ENCODE data around the gene ZNF785. TPM values are rescaled to one million over a fixed set of nuclear protein-coding genes. Genes with fewer than 3 reads are reported as not detected.
"Not testable (repeated sequence)": the region's sequence is repeated elsewhere in the genome, so short reads cannot be mapped to it uniquely, and the experiment has no call there.

Gene ZNF785
- polyA plus RNA-seq, 1 donor (not counting 4 experiments of a cell fraction or from before 2014, with no cell fraction given): 3.4 TPM

- no peaks in the 10 kb centered on the region for H3K4me1 ChIP-seq (ENCODE audit: control insufficient read depth, extremely low read depth, insufficient read depth, low read length)
- no peak overlapping the region for H3K4me2 ChIP-seq (ENCODE audit: control insufficient read depth, extremely low read depth, insufficient read depth, low read depth, low read length)
- no peak overlapping the region for H3K27ac ChIP-seq (ENCODE audit: control insufficient read depth, insufficient read depth, low read length)
- H4K20me1 ChIP-seq (ENCODE audit: control insufficient read depth, extremely low read depth, insufficient read depth, low read length): no peaks in the 10 kb centered on the region
- H3K27me3 ChIP-seq (ENCODE audit: control insufficient read depth, extremely low read depth, insufficient read depth, low read length): no peaks in the 10 kb centered on the region
- no peak overlapping the region for H3K4me3 ChIP-seq (ENCODE audit: control insufficient read depth in 2 of 3, extremely low read depth in 1 of 3, insufficient read depth in 2 of 3, low read depth in 1 of 3, low read length in 3 of 3)
- no peaks in the 10 kb centered on the region for H3K36me3 ChIP-seq (ENCODE audit: control insufficient read depth in 2 of 2, extremely low read depth in 1 of 2, insufficient read depth in 2 of 2, low read length in 2 of 2)
- no peak for TF ChIP-seq EZH2 (IDR thresholded peaks at IDR 0.05; ENCODE audit: low read length)
- TF ChIP-seq CTCF (optimal IDR thresholded peaks at IDR 0.05 in 1 of 3, IDR thresholded peaks at IDR 0.05 in 1 of 3, conservative IDR thresholded peaks at IDR 0.05 in 1 of 3; ENCODE audit: extremely low read depth in 1 of 3, insufficient read depth in 2 of 3, low read length in 3 of 3): no peak
- no peak overlapping the region for H3K9ac ChIP-seq (ENCODE audit: control insufficient read depth, extremely low read depth, insufficient read depth, low read length)
- FAIRE-seq (no peak), DNase-seq (ENCODE audit: low read depth, low spot score) (no peak)
- no peaks in the 10 kb centered on the region for H3K9me1 ChIP-seq (ENCODE audit: control insufficient read depth, extremely low read depth, insufficient read depth, low read length)
- dilution Hi-C loops (cut with MboI; ENCODE audit: extremely low pct_ligation_motif_present, low sequenced_read_pairs): no loop called here
- no peak overlapping the region for H2AFZ ChIP-seq (ENCODE audit: control insufficient read depth, low read length)
- no peaks in the 10 kb centered on the region for H3K79me2 ChIP-seq (ENCODE audit: control insufficient read depth, insufficient read depth, low read length)
- no peaks in the 10 kb centered on the region for H3K9me3 ChIP-seq (ENCODE audit: control insufficient read depth, low read depth, low read length)
Measured at GRCh38 chr16:30543067-30543466, 42.4 kb downstream of the ZNF785 start.

DNA sequence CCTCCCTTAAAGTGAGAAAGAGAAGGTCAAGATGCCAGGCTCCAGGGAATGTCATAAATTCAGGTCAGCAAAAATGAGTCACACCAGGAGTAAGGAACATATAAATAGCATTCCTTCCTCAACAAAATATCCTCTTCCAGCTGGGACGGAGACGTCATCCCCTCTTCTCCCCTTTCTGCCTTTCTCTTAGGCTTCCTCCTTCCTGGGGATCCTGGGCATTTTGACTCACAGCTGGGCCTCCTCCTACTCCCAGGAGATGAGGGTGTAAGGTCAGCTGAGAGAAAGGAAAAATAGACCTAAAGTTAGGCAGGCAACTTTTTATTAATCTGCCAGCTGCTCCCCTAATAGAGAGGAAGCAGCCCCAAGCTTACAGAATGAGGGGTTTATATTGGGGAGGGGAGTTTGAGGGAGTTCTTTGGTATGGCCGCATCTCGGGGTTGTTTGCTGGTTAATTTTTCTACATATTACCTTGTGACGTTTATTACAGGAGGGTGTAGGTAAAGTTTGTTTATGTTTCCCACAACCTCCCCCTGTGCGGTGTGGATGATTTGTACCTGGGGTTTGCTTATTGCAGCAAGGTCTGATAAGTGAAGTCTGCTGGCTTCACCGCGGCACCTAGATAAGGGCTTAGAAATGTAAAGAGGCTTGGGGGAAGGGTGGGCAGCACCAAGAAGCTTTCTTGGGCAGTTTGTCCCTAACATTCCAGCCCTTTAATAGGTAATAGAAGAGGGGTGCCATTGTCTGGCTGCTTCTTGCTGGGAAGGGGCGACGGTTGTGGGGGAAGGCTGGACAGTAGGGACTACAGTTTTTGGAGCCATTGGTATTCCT, 43.8 kb downstream of the ZNF785 start:
- no peak for TF ChIP-seq CTCF (optimal IDR thresholded peaks at IDR 0.05 in 1 of 3, IDR thresholded peaks at IDR 0.05 in 1 of 3, conservative IDR thresholded peaks at IDR 0.05 in 1 of 3; ENCODE audit: extremely low read depth in 1 of 3, insufficient read depth in 2 of 3, low read length in 3 of 3)
- no peak for TF ChIP-seq EZH2 (IDR thresholded peaks at IDR 0.05; ENCODE audit: low read length)
- H3K79me2 ChIP-seq (ENCODE audit: control insufficient read depth, insufficient read depth, low read length): no peaks in the 10 kb centered on the region
- no peak overlapping the region for H3K4me3 ChIP-seq (ENCODE audit: control insufficient read depth in 2 of 3, extremely low read depth in 1 of 3, insufficient read depth in 2 of 3, low read depth in 1 of 3, low read length in 3 of 3)
- no peak overlapping the region for H3K4me2 ChIP-seq (ENCODE audit: control insufficient read depth, extremely low read depth, insufficient read depth, low read depth, low read length)
- H3K9me3 ChIP-seq (ENCODE audit: control insufficient read depth, low read depth, low read length): no peaks in the 10 kb centered on the region
- DNase-seq (ENCODE audit: low read depth, low spot score): no peak
- no peaks in the 10 kb centered on the region for H3K27me3 ChIP-seq (ENCODE audit: control insufficient read depth, extremely low read depth, insufficient read depth, low read length)
- dilution Hi-C loops (cut with MboI; ENCODE audit: extremely low pct_ligation_motif_present, low sequenced_read_pairs): no loop called here
- H3K9me1 ChIP-seq (ENCODE audit: control insufficient read depth, extremely low read depth, insufficient read depth, low read length): no peaks in the 10 kb centered on the region
- no peak overlapping the region for H3K27ac ChIP-seq (ENCODE audit: control insufficient read depth, insufficient read depth, low read length)
- no peak overlapping the region for H3K9ac ChIP-seq (ENCODE audit: control insufficient read depth, extremely low read depth, insufficient read depth, low read length)
- no peak overlapping the region for H2AFZ ChIP-seq (ENCODE audit: control insufficient read depth, low read length)
- no peak for FAIRE-seq
- H3K4me1 ChIP-seq (ENCODE audit: control insufficient read depth, extremely low read depth, insufficient read depth, low read length): no peaks in the 10 kb centered on the region
- H3K36me3 ChIP-seq (ENCODE audit: control insufficient read depth in 2 of 2, extremely low read depth in 1 of 2, insufficient read depth in 2 of 2, low read length in 2 of 2): no peaks in the 10 kb centered on the region
- no peaks in the 10 kb centered on the region for H4K20me1 ChIP-seq (ENCODE audit: control insufficient read depth, extremely low read depth, insufficient read depth, low read length)

DNA sequence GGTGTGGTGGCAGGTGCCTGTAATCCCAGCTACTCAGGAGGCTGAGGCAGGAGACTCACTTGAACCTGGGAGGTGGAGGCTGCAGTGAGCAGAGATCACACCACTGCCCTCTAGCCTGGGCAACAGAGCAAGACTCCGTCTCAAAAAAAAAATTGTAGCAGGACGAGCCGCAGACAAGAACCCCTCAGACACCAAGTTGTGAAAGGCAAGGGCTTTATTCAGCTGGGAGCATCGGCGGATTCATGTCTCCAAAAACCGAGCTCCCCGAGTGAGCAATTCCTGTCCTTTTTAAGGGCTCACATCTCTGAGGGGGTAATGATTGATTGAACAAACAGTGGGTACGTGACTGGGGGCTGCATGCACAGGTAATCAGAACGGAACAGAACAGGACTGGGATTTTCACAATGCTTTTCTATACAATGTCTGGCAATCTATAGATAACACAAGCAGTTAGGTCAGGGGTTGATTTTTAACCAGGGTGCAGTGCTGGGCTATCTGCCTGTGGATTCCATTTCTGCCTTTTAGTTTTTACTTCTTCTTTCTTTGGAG, 44.5 kb downstream of the ZNF785 start:
- H3K27me3 ChIP-seq (ENCODE audit: control insufficient read depth, extremely low read depth, insufficient read depth, low read length); H3K27ac ChIP-seq (ENCODE audit: control insufficient read depth, insufficient read depth, low read length); H3K9me1 ChIP-seq (ENCODE audit: control insufficient read depth, extremely low read depth, insufficient read depth, low read length); H3K4me2 ChIP-seq (ENCODE audit: control insufficient read depth, extremely low read depth, insufficient read depth, low read depth, low read length); FAIRE-seq; H4K20me1 ChIP-seq (ENCODE audit: control insufficient read depth, extremely low read depth, insufficient read depth, low read length); H2AFZ ChIP-seq (ENCODE audit: control insufficient read depth, low read length); dilution Hi-C loops (cut with MboI; ENCODE audit: extremely low pct_ligation_motif_present, low sequenced_read_pairs); H3K9me3 ChIP-seq (ENCODE audit: control insufficient read depth, low read depth, low read length); H3K4me1 ChIP-seq (ENCODE audit: control insufficient read depth, extremely low read depth, insufficient read depth, low read length); H3K36me3 ChIP-seq (ENCODE audit: control insufficient read depth in 2 of 2, extremely low read depth in 1 of 2, insufficient read depth in 2 of 2, low read length in 2 of 2); DNase-seq (ENCODE audit: low read depth, low spot score); H3K79me2 ChIP-seq (ENCODE audit: control insufficient read depth, insufficient read depth, low read length); H3K9ac ChIP-seq (ENCODE audit: control insufficient read depth, extremely low read depth, insufficient read depth, low read length); H3K4me3 ChIP-seq (ENCODE audit: control insufficient read depth in 2 of 3, extremely low read depth in 1 of 3, insufficient read depth in 2 of 3, low read depth in 1 of 3, low read length in 3 of 3): not testable (repeated sequence)
